HepG2 (cell line): ENCODE data around the gene TNP2. TPM values are rescaled to one million over a fixed set of nuclear protein-coding genes. Genes with fewer than 3 reads are reported as not detected.

ENCODE experiments used
- AGO2 ChIP-seq: fragments of 200-400 bp; formaldehyde crosslinking; optimal IDR thresholded peaks from 2 replicates; pipeline ENCODE3; 2017; ENCODE audit warnings: mild to moderate bottlenecking, low read depth, low read length, moderate library complexity
- FOXA1 ChIP-seq, 2 experiments: fragments of 450-650 bp in 1 of 2; sonication (generic) in 1 of 2; formaldehyde crosslinking in 1 of 2; IDR thresholded peaks; 2 replicates each; pipeline versions ENCODE4 v1.4.0 to v1.6.1; 2016 to 2020; ENCODE audit warnings: missing genetic modification reagents in 1 of 2
- KDM4B ChIP-seq: sonication (generic); formaldehyde crosslinking; IDR thresholded peaks from 2 replicates; pipeline ENCODE4 v1.4.0; 2020; ENCODE audit warnings: missing genetic modification reagents
- MAFG ChIP-seq: sonication (generic); formaldehyde crosslinking; IDR thresholded peaks from 2 replicates; pipeline ENCODE4 v1.5.1; 2020; ENCODE audit warnings: mild to moderate bottlenecking, missing genetic modification reagents
- PHB2 ChIP-seq: fragments of 450-650 bp; IDR thresholded peaks from 2 replicates; pipeline ENCODE4 v1.6.1; 2018; ENCODE audit not compliant: partially characterized antibody
- PHF20 ChIP-seq: sonication (generic); formaldehyde crosslinking; IDR thresholded peaks from 2 replicates; pipeline ENCODE4 v1.5.0; 2020; ENCODE audit warnings: mild to moderate bottlenecking, missing genetic modification reagents
- SIN3B ChIP-seq: fragments of 150-350 bp; IDR thresholded peaks from 2 replicates; pipeline ENCODE4 v1.6.1; 2014; ENCODE audit warnings: low read length
- SIX4 ChIP-seq: sonication (generic); formaldehyde crosslinking; IDR thresholded peaks from 2 replicates; pipeline ENCODE4 v1.4.0; 2020; ENCODE audit warnings: missing genetic modification reagents
- SMARCC2 ChIP-seq: fragments of 450-650 bp; IDR thresholded peaks from 2 replicates; pipeline ENCODE4 v1.6.1; 2017; ENCODE audit warnings: antibody characterized with exemption, mild to moderate bottlenecking
- THYN1 ChIP-seq: sonication (generic); formaldehyde crosslinking; IDR thresholded peaks from 2 replicates; pipeline ENCODE4 v1.8.1; 2023; ENCODE audit warnings: low read depth, mild to moderate bottlenecking, moderate library complexity, missing genetic modification reagents, borderline replicate concordance
- U2AF2 ChIP-seq: fragments of 200-400 bp; formaldehyde crosslinking; IDR thresholded peaks from 2 replicates; pipeline ENCODE4 v1.6.1; 2017; ENCODE audit warnings: low read depth, mild to moderate bottlenecking, low read length
- ZBTB37 ChIP-seq: sonication (generic); formaldehyde crosslinking; IDR thresholded peaks from 2 replicates; pipeline ENCODE4 v1.4.0; 2020; ENCODE audit warnings: mild to moderate bottlenecking, missing genetic modification reagents
- ZFP82 ChIP-seq: sonication (generic); formaldehyde crosslinking; IDR thresholded peaks from 2 replicates; pipeline ENCODE4 v1.5.1; 2020; ENCODE audit warnings: mild to moderate bottlenecking, missing genetic modification reagents, borderline replicate concordance
- ZFX ChIP-seq: sonication (generic); formaldehyde crosslinking; IDR thresholded peaks from 2 replicates; pipeline ENCODE4 v1.4.0; 2020; ENCODE audit warnings: mild to moderate bottlenecking, low read depth, missing genetic modification reagents, moderate library complexity
- ZKSCAN1 ChIP-seq: fragments of 150-350 bp; IDR thresholded peaks from 2 replicates; pipeline ENCODE4 v1.6.1; 2014; ENCODE audit warnings: low read length
- ZNF205 ChIP-seq: IDR thresholded peaks from 2 replicates; pipeline ENCODE4 v1.6.1; 2018; ENCODE audit warnings: missing biosample characterization, missing genetic modification reagents
- ZNF234 ChIP-seq: sonication (generic); formaldehyde crosslinking; conservative IDR thresholded peaks from 2 replicates; pipeline ENCODE4 v1.5.1; 2020; ENCODE audit warnings: mild to moderate bottlenecking, missing genetic modification reagents
- ZNF550 ChIP-seq: sonication (generic); formaldehyde crosslinking; IDR thresholded peaks from 2 replicates; pipeline ENCODE4 v1.4.0; 2020; ENCODE audit warnings: mild to moderate bottlenecking, missing genetic modification reagents, borderline replicate concordance
- ZNF616 ChIP-seq: sonication (generic); formaldehyde crosslinking; IDR thresholded peaks from 2 replicates; pipeline ENCODE4 v1.5.0; 2020; ENCODE audit warnings: low read depth, mild to moderate bottlenecking, missing genetic modification reagents
- ZNF768 ChIP-seq: sonication (generic); formaldehyde crosslinking; IDR thresholded peaks from 2 replicates; pipeline ENCODE4 v1.4.0; 2020; ENCODE audit warnings: missing genetic modification reagents
- ZNF792 ChIP-seq: IDR thresholded peaks from 2 replicates; pipeline ENCODE4 v1.6.1; 2016
- ZNF83 ChIP-seq: sonication (generic); formaldehyde crosslinking; IDR thresholded peaks from 2 replicates; pipeline ENCODE4 v1.4.0; 2020; ENCODE audit warnings: missing genetic modification reagents, mild to moderate bottlenecking, borderline replicate concordance
- ZSCAN12 ChIP-seq: sonication (generic); formaldehyde crosslinking; IDR thresholded peaks from 2 replicates; pipeline ENCODE4 v1.9.0; 2021; ENCODE audit warnings: mild to moderate bottlenecking, missing genetic modification reagents
- polyA plus RNA-seq, 8 experiments: library from polyadenylated mRNA; depleted of rRNA in 3 of 8; stranded (reverse) in 7 of 8; unstranded in 1 of 8; fragments of >200 nt; fragmentation: Illumina TruSeq in 4 of 8; extraction: Trizol in 4 of 8; gene quantifications; 2 replicates each; pipeline versions ENCODE4 v1.2.1 to v1.2.3, GENCODE V29; 2011 to 2016; ENCODE audit warnings: low read depth in 4 of 8, missing spikeins in 1 of 8, mixed read lengths in 1 of 8; ENCODE audit not compliant: insufficient read depth in 1 of 8
- total RNA-seq, 5 experiments: library from RNA; depleted of rRNA; stranded (reverse); fragments of >200 nt; fragmentation: Illumina TruSeq; extraction: Trizol; gene quantifications; 2 replicates each; pipeline ENCODE4 v1.2.3, GENCODE V29; 2016; ENCODE audit warnings: low read depth in 1 of 5
- TF ChIP-seq, protein P1 (sequence below): sonication (generic); formaldehyde crosslinking; conservative IDR thresholded peaks from 2 replicates; pipeline ENCODE4 v1.4.0; 2020; ENCODE audit warnings: mild to moderate bottlenecking, missing genetic modification reagents, moderate library complexity
- TF ChIP-seq, protein P2 (sequence below): sonication (generic); formaldehyde crosslinking; IDR thresholded peaks from 2 replicates; pipeline ENCODE4 v1.4.0; 2020; ENCODE audit warnings: missing genetic modification reagents

Gene TNP2
- total and polyA plus RNA-seq, 2 of the 13 experiments (the other 11 are each of a cell fraction or from before 2014, with no cell fraction given), result not detected

DNA sequence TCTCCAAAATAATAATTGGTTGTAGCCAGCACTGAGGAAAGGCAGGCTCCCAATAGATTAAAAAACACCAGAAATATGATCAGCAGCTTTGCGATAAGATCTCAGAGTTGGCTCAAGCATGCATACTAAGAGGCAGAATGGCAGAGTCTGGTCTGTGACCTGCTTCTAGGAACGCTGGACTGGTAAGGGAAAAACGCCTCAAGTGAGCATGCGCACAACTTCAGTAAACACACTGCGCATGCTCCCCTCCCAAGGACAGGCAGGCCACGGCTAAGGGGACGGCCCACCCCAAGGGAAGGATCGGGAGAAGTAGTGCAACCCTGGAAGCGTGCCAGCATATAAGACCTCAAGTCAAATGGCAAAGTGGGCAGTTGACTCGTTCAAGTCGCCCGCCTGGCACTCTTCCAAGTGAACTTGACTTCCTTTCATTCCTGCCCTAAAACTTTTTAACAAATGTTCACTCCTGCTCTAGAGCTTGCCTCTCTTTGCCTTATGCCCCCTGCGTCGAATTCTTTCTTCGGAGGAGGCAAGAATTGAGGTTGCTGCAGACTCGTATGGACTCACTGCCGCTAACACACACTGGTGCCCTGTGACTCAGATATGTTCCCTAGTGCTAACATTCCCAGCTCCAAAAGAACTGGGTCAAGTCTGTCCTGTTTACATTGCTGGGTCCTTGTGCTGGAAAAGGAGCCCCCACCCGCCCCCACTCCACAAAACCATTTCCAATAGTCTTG lies 34.4 kb upstream of the TNP2 start (continued):
- TF ChIP-seq FOXA1 (IDR thresholded peaks at IDR 0.05) (no peak), FOXA1 (CRISPR knock-in tag; IDR thresholded peaks at IDR 0.05) (peak; percentile 1; the same call in 1 of the 2 replicates), ZNF205 (no peak), AGO2 (no peak), ZNF83 (CRISPR knock-in tag) (no peak), ZNF792 (0 out of 2 replicates have a peak, but pooled peaks have one; percentile 21), SIX4 (CRISPR knock-in tag) (no peak), ZBTB37 (CRISPR knock-in tag) (no peak), SMARCC2 (no peak), ZNF234 (CRISPR knock-in tag) (no peak), MAFG (CRISPR knock-in tag) (no peak), THYN1 (CRISPR knock-in tag) (no peak), ZFX (0 out of 2 replicates have a peak, but pooled peaks have one; percentile 18), PHF20 (no peak), ZNF768 (CRISPR knock-in tag) (peak; percentile 35; the same call in 1 of the 2 replicates), KDM4B (CRISPR knock-in tag) (no peak), ZNF550 (CRISPR knock-in tag) (no peak), ZNF616 (CRISPR knock-in tag) (no peak), ZFP82 (CRISPR knock-in tag) (no peak), ZSCAN12 (CRISPR knock-in tag) (no peak), SIN3B (no peak), ZKSCAN1 (no peak), U2AF2 (no peak), PHB2 (no peak)
- TF ChIP-seq, protein P1, sequence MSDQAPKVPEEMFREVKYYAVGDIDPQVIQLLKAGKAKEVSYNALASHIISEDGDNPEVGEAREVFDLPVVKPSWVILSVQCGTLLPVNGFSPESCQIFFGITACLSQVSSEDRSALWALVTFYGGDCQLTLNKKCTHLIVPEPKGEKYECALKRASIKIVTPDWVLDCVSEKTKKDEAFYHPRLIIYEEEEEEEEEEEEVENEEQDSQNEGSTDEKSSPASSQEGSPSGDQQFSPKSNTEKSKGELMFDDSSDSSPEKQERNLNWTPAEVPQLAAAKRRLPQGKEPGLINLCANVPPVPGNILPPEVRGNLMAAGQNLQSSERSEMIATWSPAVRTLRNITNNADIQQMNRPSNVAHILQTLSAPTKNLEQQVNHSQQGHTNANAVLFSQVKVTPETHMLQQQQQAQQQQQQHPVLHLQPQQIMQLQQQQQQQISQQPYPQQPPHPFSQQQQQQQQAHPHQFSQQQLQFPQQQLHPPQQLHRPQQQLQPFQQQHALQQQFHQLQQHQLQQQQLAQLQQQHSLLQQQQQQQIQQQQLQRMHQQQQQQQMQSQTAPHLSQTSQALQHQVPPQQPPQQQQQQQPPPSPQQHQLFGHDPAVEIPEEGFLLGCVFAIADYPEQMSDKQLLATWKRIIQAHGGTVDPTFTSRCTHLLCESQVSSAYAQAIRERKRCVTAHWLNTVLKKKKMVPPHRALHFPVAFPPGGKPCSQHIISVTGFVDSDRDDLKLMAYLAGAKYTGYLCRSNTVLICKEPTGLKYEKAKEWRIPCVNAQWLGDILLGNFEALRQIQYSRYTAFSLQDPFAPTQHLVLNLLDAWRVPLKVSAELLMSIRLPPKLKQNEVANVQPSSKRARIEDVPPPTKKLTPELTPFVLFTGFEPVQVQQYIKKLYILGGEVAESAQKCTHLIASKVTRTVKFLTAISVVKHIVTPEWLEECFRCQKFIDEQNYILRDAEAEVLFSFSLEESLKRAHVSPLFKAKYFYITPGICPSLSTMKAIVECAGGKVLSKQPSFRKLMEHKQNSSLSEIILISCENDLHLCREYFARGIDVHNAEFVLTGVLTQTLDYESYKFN, result no peak; the same call in 1 of the 2 replicates
- TF ChIP-seq, protein P2, sequence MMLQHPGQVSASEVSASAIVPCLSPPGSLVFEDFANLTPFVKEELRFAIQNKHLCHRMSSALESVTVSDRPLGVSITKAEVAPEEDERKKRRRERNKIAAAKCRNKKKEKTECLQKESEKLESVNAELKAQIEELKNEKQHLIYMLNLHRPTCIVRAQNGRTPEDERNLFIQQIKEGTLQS (CRISPR knock-in tag), result no peak
